ENCODE data around the gene RSL1D1. TPM values are rescaled to one million over a fixed set of nuclear protein-coding genes. Genes with fewer than 3 reads are reported as not detected.
A peak's percentile ranks its signal among the peaks of the same experiment; 100 is the strongest.

RSL1D1 gene
- total RNA-seq, 2 donors from 2014 or later, result 148 to 162 TPM

- DNase-seq, result no peak
- H3K4me3 Mint-ChIP-seq, result no peak overlapping the region
- Histone ChIP-seq H3K4me1 (ENCODE audit: control insufficient read depth, insufficient read depth, low read length) (no peaks in the 10 kb centered on the region), H3K27ac (ENCODE audit: low read depth, low read length) (no peak overlapping the region), H3K36me3 (ENCODE audit: control insufficient read depth, insufficient read depth, low read length) (no peaks in the 10 kb centered on the region), H3K9me3 (ENCODE audit: control insufficient read depth, low read length) (no peaks in the 10 kb centered on the region), H3K9ac (ENCODE audit: extremely low read depth, low read length, poor library complexity, severe bottlenecking) (no peak overlapping the region), H3K4me3 (ENCODE audit: low read length) (no peak overlapping the region), H3K27me3 (ENCODE audit: control insufficient read depth, insufficient read depth, low read length, poor library complexity, severe bottlenecking) (no peaks in the 10 kb centered on the region)
- no peak overlapping the region for H3K27ac Mint-ChIP-seq
- H3K27me3 Mint-ChIP-seq (ENCODE audit: insufficient read depth), result no peaks in the 10 kb centered on the region
- no peaks in the 10 kb centered on the region for H3K4me1 Mint-ChIP-seq
- no peaks in the 10 kb centered on the region for H3K9me3 Mint-ChIP-seq
- TF ChIP-seq CTCF (conservative IDR thresholded peaks at IDR 0.05), result no peak
- WGBS, 2 experiments (ENCODE audit: insufficient coverage in 1 of 2, insufficient read length in 1 of 2), result 84 to 89% methylated on average over 4 of the region's 4 CpGs
- H3K36me3 Mint-ChIP-seq (ENCODE audit: low read depth), result no peaks in the 10 kb centered on the region
Observed at GRCh38 chr16:11857161-11857560, 5.8 kb upstream of the RSL1D1 start.

GRCh38 chr16:11852092-11852809 is 909 bp upstream of the RSL1D1 start:
- H3K27me3 ChIP-seq (ENCODE audit: control insufficient read depth, insufficient read depth, low read length, poor library complexity, severe bottlenecking), result no peaks in the 10 kb centered on the region
- H3K9ac ChIP-seq (ENCODE audit: extremely low read depth, low read length, poor library complexity, severe bottlenecking), result peak overlapping the region; percentile 88
- no peaks in the 10 kb centered on the region for H3K4me1 ChIP-seq (ENCODE audit: control insufficient read depth, insufficient read depth, low read length)
- H3K36me3 ChIP-seq (ENCODE audit: control insufficient read depth, insufficient read depth, low read length), result peaks cover 23% of the 10 kb centered on the region
- Mint-ChIP-seq H3K27me3 (ENCODE audit: insufficient read depth) (no peaks in the 10 kb centered on the region), H3K27ac (peak overlapping the region; percentile 96), H3K4me3 (peak overlapping the region; percentile 96), H3K36me3 (ENCODE audit: low read depth) (peaks cover 26% of the 10 kb centered on the region), H3K9me3 (no peaks in the 10 kb centered on the region), H3K4me1 (peaks cover 6% of the 10 kb centered on the region)
- peak overlapping the region; percentile 96 for H3K4me3 ChIP-seq (ENCODE audit: low read length)
- DNase-seq, result no peak
- WGBS, 2 experiments (ENCODE audit: insufficient coverage in 1 of 2, insufficient read length in 1 of 2), result 62 to 64% methylated on average over 26 to 32 of the region's 33 CpGs
- H3K9me3 ChIP-seq (ENCODE audit: control insufficient read depth, low read length), result no peaks in the 10 kb centered on the region
- TF ChIP-seq CTCF (conservative IDR thresholded peaks at IDR 0.05), result no peak
- H3K27ac ChIP-seq (ENCODE audit: low read depth, low read length), result no peak overlapping the region

- Histone ChIP-seq H3K27ac (ENCODE audit: low read depth, low read length) (no peak overlapping the region), H3K4me1 (ENCODE audit: control insufficient read depth, insufficient read depth, low read length) (no peaks in the 10 kb centered on the region), H3K27me3 (ENCODE audit: control insufficient read depth, insufficient read depth, low read length, poor library complexity, severe bottlenecking) (no peaks in the 10 kb centered on the region), H3K9ac (ENCODE audit: extremely low read depth, low read length, poor library complexity, severe bottlenecking) (no peak overlapping the region), H3K4me3 (ENCODE audit: low read length) (peak overlapping the region; percentile 40), H3K36me3 (ENCODE audit: control insufficient read depth, insufficient read depth, low read length) (peaks cover 57% of the 10 kb centered on the region), H3K9me3 (ENCODE audit: control insufficient read depth, low read length) (no peaks in the 10 kb centered on the region)
- TF ChIP-seq CTCF (conservative IDR thresholded peaks at IDR 0.05), result no peak
- peak overlapping the region; percentile 34 for H3K4me3 Mint-ChIP-seq
- H3K27ac Mint-ChIP-seq, result no peak overlapping the region
- DNase-seq, result no peak
- H3K36me3 Mint-ChIP-seq (ENCODE audit: low read depth), result peaks cover 55% of the 10 kb centered on the region
- peaks cover 6% of the 10 kb centered on the region for H3K4me1 Mint-ChIP-seq
- 92 to 95% methylated on average over 3 of the region's 3 CpGs for WGBS, 2 experiments (ENCODE audit: insufficient coverage in 1 of 2, insufficient read length in 1 of 2)
- H3K9me3 Mint-ChIP-seq, result no peaks in the 10 kb centered on the region
- H3K27me3 Mint-ChIP-seq (ENCODE audit: insufficient read depth), result no peaks in the 10 kb centered on the region
Observed at GRCh38 chr16:11848842-11849241, 2.5 kb downstream of the RSL1D1 start.

All from endodermal cell (in vitro differentiated cells).